ENCODE measurements around the gene FAM180B.
"Not testable (repeated sequence)": the region's sequence is repeated elsewhere in the genome, so short reads cannot be mapped to it uniquely, and the experiment has no call there.

The FAM180B gene

GRCh38 chr11:47599902-47600301, 13.4 kb downstream of the FAM180B start:
- DNase-seq = no peak

- no peak for DNase-seq
Measured at GRCh38 chr11:47603295-47603694, 16.8 kb downstream of the FAM180B start.

GRCh38 chr11:47605921-47606320, 19.4 kb downstream of the FAM180B start:
- no peak for DNase-seq

- no peak for DNase-seq
Measured at GRCh38 chr11:47606731-47607130, 20.3 kb downstream of the FAM180B start.

GRCh38 chr11:47607380-47607779, 20.9 kb downstream of the FAM180B start:
- DNase-seq = peak in 1 of 2 experiments; percentile 71

GRCh38 chr11:47609675-47610074, 23.2 kb downstream of the FAM180B start:
- no peak for DNase-seq

GRCh38 chr11:47611348-47611794, 24.9 kb downstream of the FAM180B start:
- no peak for DNase-seq

- DNase-seq = no peak
Measured at GRCh38 chr11:47615249-47615648, 28.8 kb downstream of the FAM180B start.

GRCh38 chr11:47616726-47617416, 30.4 kb downstream of the FAM180B start:
- peak; percentile 39 to 66 for DNase-seq

GRCh38 chr11:47617417-47617809, 30.9 kb downstream of the FAM180B start:
- DNase-seq = no peak

- no peak for DNase-seq
Measured at GRCh38 chr11:47620836-47621378, 34.4 kb downstream of the FAM180B start.

- DNase-seq = no peak
Measured at GRCh38 chr11:47626234-47626633, 39.8 kb downstream of the FAM180B start.

GRCh38 chr11:47628026-47628425, 41.5 kb downstream of the FAM180B start:
- DNase-seq = no peak

- DNase-seq = no peak
Measured at GRCh38 chr11:47631473-47631872, 45.0 kb downstream of the FAM180B start.

GRCh38 chr11:47636331-47636730, 49.9 kb downstream of the FAM180B start:
- DNase-seq = not testable (repeated sequence)

Data from NCI-H446 (cell line).